GM21717 (cell line): Measurements from ENCODE around the gene PEDS1.
"Not testable (repeated sequence)": the region's sequence is repeated elsewhere in the genome, so short reads cannot be mapped to it uniquely, and the experiment has no call there.

Experiments used
- ATAC-seq: cut with Tn5 transposase; IDR thresholded peaks from one replicate; pipeline ENCODE4 v1.9.1; 2021; ENCODE audit warnings: mild to moderate bottlenecking, moderate library complexity; ENCODE audit not compliant: unreplicated experiment

Gene PEDS1

DNA sequence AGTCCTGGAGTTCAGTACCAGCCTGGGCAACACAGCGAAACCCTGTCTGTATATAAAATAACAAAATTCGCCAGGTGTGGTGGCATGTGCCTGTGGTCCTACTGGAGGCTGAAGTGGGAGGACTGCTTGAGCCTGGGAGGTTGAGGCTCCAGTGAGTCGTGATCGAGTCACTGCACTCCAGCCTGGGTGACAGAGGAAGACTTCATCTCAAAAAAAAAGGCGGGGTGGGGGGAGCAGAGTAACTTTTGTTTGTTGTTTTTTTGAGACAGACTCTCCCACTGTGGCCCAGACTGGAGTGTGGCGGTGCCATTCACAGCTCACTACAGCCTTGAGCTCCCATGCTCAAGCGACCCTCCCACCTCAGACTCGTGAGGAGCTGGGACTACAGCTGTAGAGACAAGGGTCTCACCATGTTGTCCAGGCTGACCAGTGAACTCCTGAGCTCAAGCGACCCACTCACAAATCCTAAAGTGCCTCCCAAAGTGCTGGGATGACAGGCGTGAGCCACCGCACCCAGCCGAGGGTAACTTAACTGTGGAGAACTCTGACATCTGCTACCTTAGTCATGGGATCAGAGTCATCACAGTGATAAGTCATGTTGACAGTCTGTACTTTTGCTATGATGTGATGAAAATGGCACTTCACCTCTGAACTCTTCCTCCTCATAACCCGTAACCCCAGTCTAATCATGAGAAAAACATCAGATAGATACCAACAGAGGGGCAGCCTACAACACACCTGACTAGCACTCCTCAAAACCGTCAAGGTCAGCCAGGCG is 16.5 kb downstream of the PEDS1 start:
- no peak for ATAC-seq

DNA sequence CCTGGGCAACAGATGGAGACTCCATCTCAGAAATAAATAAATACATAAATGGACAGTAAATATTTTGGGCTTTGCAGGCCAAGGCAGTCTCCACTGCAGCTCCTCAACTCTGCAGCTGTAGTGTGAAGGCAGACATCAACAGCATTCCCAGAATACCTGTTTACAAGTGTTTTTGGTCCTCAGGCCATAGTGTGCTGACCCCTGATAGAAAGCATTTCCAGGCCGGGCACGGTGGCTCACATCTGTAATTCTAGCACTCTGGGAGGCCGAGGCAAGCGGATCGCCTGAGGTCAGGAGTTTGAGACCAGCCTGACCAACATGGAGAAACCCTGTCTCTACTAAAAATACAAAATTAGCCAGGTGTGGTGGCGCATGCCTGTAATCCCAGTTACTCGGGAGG is 18.4 kb downstream of the PEDS1 start:
- not testable (repeated sequence) for ATAC-seq

DNA sequence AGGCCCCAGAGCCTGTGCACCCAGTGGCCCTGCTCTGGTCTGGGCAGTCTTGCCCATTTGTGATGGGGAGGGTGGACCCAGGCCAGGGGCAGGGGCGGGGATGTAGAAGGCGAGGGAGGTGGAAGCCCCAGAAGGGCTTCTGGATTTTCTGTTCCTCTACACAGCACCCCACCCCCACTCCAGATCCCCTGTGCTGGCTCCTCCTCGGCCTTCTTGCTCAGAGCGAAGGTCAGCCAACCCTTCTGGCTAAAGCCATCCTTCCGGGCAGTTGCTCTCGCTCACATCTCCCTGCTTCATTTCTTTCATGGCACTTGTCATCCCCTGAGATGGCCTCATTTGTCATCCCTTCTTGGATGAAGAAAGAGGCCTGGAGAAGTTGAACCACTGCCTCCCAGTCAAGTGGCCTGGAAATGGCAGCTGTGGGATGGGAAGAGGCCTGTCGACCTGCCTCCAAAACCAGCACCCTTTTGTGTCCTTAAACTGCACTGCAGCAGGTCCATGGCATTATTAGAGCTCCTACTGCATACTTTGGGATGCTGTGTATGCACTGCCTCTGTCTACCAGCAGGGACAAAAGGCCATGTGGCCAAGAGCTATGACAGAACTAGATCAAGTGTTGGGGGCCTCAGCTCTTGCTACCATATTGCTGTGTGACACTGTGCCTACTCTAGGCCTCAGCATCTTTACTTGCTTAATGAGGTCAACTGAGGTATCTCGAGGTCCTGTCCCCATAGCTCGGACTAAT is 19.9 kb downstream of the PEDS1 start:
- no peak for ATAC-seq

DNA sequence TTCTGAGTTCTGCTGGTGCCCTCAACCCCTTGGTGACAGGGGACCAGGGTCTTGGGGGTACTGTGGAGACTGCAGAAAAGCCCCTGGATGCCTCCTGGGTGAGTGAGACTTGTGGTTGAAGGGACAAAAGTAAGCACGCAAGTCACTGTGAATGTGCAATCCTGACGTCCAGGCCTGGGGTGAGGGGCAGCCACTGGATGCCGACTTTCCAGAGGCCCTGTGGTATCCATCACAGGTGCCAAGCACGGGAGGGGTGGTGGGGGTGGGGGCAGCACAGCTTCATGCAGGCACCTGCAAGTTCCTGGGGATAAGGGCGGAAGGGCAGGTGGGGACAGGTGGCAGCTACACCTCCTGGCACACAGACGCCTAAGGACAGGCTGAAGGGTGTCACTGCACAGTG is 20.5 kb downstream of the PEDS1 start:
- ATAC-seq, result no peak

DNA sequence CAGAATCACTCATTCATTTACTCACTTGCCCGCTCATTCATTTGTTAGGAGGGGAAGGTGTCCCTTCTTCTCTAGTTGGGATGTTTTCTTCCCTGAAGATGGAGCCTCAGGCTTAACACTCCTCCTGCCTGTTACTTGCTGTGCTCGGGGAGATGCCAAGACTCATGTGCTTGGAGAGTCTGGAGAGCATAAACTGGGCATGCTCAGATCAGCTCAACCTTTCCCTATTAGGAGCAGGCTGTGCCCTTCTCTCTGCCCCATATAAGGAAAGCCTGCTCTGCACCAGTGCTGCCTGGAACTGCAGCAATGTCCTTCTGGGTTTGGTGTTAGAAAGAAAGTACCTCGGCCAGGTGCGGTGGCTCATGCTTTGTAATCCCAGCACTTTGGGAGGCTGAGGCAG is 22.5 kb downstream of the PEDS1 start:
- no peak for ATAC-seq

- no peak for ATAC-seq
Measured at GRCh38 chr20:50130356-50130723, 23.2 kb downstream of the PEDS1 start.

DNA sequence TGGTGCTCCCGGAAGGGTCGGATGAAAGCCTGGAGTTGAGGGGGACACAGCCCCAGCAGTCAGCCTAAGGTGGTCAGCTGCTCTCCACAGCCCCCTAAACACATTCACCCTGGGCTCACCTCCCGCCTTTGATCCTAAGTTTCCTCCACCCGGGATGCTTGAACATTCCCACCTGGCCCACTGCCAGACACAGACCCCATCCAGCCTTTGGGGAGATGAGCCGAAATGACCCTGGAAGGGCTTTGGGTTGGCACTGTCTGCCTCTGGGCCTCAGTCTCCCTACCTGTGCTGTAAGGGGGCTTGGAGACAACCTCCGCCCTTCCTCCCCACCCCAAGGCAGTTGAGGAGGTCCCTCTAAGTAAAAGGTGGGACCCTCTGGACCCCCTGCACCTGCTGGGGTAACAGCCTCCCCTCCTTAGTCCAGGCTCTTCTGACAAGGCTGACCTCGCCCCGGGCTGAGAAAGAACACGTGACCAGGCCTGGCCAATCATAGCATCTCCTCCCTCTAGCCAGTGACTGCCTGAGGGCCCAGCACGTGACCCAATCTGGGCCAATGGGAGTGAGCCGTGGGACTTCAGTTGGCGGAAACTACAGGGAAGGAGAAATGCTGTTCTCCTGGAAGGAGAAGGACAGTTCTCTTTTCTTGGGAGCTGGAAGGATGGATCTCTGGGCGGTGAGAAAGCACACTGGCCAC is 23.7 kb downstream of the PEDS1 start:
- ATAC-seq, result no peak

- no peak for ATAC-seq
Measured at GRCh38 chr20:50128520-50128905, 25.0 kb downstream of the PEDS1 start.

- ATAC-seq, result no peak
Measured at GRCh38 chr20:50127587-50128519, 25.7 kb downstream of the PEDS1 start.

- no peak for ATAC-seq
Measured at GRCh38 chr20:50126662-50127061, 26.9 kb downstream of the PEDS1 start.

DNA sequence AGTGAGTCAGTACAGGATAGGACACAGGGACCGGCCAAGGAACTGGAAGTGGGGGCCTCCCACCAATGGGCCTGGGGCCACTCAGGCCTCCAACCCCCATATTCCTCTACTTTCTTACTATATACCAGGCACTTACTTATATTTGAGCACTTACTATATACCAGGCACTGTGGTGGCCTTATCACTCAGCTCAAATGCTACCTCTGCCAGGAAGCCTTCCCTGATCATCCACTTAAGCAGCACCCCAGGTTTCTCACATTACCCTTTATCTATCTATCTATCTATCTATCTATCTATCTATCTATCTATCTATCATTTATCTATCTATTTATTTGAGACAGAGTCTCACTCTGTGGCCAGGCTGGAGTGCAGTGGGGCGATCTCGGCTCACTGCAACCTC is 28.2 kb downstream of the PEDS1 start:
- ATAC-seq, result no peak

- ATAC-seq, result no peak
Measured at GRCh38 chr20:50124496-50124895, 29.0 kb downstream of the PEDS1 start.

GRCh38 chr20:50123418-50123817 is 30.1 kb downstream of the PEDS1 start:
- ATAC-seq, result no peak

DNA sequence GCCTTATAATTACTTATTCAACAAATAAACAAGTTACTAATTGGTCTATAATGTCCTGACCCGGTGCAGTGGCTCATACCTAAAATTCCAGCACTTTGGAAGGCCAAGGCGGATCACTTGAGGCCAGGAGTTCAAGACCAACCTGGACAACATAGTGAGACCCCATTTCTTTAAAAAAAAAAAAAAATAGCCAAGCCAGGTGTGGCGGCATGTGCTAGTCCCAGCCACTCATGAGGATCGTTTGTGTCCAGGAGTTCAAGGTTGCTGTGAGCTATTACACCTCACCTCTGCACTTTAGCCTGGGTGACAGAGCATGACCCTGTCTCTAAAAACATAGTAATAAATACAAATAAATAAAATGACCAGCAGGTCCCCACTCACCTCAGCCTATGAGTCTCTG is 30.8 kb downstream of the PEDS1 start:
- no peak for ATAC-seq

GRCh38 chr20:50121858-50122271 is 31.7 kb downstream of the PEDS1 start:
- ATAC-seq, result no peak

DNA sequence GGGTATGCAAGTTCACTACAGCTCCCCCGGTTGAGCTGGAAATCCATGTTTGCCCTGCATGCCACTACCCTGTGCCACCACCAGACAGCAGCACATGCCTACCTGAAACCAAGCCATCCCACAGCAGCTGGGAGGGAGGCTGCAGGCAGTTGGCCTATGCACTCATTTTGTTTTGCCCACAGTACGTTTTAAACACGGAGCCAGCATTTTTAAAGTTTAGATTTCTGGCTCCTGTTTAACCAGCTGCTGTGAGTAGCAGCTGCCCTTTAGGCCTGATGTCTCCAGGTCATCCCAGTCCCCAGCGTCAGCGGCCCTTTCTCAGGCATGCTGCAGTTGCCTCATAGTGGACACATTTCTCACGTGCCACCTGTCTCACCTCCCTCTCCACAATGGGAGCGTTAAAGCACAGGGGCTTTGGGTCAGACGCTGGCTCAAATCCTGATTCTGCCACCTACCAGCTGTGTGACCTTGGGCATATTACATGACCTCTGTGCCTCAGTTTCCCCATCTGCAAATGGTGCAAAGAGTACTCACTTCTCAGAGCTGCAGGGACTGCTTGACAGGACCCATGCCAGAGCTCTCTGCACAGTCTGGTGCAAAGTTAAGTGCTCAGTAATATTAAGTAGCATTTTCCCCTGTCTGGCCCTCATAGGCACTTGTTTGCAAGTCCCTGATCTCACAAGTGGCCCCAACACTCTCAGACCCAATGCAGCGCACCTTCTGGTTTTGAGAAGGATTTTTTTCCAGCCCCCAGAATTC is 32.4 kb downstream of the PEDS1 start:
- ATAC-seq, result no peak

DNA sequence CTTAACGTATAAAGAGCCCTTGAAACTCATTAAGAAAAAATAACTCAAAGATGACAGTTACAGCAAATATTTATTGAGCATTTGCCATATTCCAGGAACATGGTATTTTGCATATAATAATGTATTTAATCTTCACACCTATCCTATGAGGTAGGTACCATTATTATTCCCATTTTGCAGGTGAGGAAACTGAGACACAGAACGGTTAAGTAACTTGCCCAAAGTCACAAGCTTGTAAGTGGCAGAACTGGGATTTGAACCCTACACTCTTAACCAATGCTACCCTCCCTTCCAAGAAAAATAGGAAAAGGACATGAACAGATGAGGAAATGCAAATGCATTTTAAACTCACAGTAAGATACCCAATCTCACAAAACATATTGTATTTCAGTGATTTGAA is 35.3 kb downstream of the PEDS1 start:
- ATAC-seq, result no peak

GRCh38 chr20:50116368-50116999 is 37.0 kb downstream of the PEDS1 start:
- no peak for ATAC-seq

DNA sequence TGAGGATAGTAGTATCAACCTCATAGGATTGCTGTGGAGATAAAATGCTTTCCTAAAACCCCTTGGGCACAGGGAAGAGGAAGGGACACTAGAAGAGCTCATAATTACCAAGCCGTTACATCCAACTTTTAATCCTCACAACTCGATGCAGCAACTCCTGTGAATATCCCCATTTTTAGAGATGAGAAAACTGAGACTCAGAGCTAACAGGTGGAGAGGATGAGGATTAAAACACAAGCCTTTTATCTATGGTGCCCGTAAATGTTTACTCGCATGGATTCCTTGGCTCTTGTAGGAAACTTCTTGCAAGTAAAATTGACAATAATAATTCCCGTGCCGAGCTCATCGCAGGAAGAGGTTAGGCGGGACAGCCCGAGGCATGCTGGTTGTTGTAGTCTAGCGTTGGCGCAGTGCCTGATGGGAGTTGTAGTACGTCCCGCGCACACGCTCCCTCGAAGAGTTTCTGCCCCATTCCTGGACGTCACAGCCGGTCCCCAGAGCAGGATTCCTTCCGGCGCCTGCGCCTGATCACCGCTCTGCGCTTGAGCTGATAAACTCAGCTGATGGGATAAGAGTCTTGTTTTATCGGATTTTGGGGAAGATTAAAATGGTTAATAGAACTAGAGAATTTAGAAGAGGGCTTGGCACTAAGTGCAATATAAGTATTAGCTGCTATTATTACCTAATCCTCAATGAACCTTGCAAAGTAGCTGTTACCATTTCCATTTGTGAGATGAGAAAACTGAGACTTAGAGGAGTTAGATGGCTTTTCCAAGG is 37.7 kb downstream of the PEDS1 start:
- ATAC-seq, result peak; percentile 55
